Renal cortical epithelial cell (primary cell): ENCODE data around the gene ADAM22. TPM values are rescaled to one million over a fixed set of nuclear protein-coding genes. Genes with fewer than 3 reads are reported as not detected.
"Not testable (repeated sequence)": the region's sequence is repeated elsewhere in the genome, so short reads cannot be mapped to it uniquely, and the experiment has no call there.

Source experiments
- DNase-seq: peaks from one replicate; pipeline ENCODE4 v3.0.0-alpha.2; 2011; ENCODE audit warnings: low read depth
- total RNA-seq: library from RNA; depleted of rRNA; stranded (reverse); fragments of >200 nt; gene quantifications from 2 replicates; pipeline ENCODE4 v1.2.3, GENCODE V29; 2014

ADAM22 gene
- total RNA-seq, 1 donor from 2014 or later, result 1.6 TPM

- DNase-seq, result not testable (repeated sequence)
These were observed 225.7 kb downstream of the ADAM22 start for GRCh38 chr7:88159741-88160140.

- DNase-seq, result peak; percentile 36
These were observed 231.6 kb downstream of the ADAM22 start for GRCh38 chr7:88165697-88166096.

GRCh38 chr7:88167223-88167622 lies 233.2 kb downstream of the ADAM22 start:
- DNase-seq, result no peak

- DNase-seq, result no peak
These were observed 233.7 kb downstream of the ADAM22 start for GRCh38 chr7:88167721-88168120.

- DNase-seq, result peak; percentile 51
These were observed 235.8 kb downstream of the ADAM22 start for GRCh38 chr7:88169717-88170320.

- no peak for DNase-seq
These were observed 238.8 kb downstream of the ADAM22 start for GRCh38 chr7:88172842-88173241.

- no peak for DNase-seq
These were observed 242.1 kb downstream of the ADAM22 start for GRCh38 chr7:88176190-88176589.

GRCh38 chr7:88183051-88183450 lies 249.0 kb downstream of the ADAM22 start:
- DNase-seq, result peak; percentile 9

- peak; percentile 35 for DNase-seq
These were observed 250.8 kb downstream of the ADAM22 start for GRCh38 chr7:88184848-88185304.

- DNase-seq, result no peak
These were observed 251.6 kb downstream of the ADAM22 start for GRCh38 chr7:88185650-88186049.

GRCh38 chr7:88191911-88192310 lies 257.9 kb downstream of the ADAM22 start:
- DNase-seq, result no peak

- DNase-seq, result no peak
These were observed 266.2 kb downstream of the ADAM22 start for GRCh38 chr7:88200261-88200660.

GRCh38 chr7:88200789-88201188 lies 266.7 kb downstream of the ADAM22 start:
- DNase-seq, result no peak

- DNase-seq, result no peak
These were observed 267.3 kb downstream of the ADAM22 start for GRCh38 chr7:88201305-88201704.

- DNase-seq, result no peak
These were observed 268.2 kb downstream of the ADAM22 start for GRCh38 chr7:88202278-88202677.

- DNase-seq, result no peak
These were observed 268.7 kb downstream of the ADAM22 start for GRCh38 chr7:88202799-88203198.

GRCh38 chr7:88203401-88203800 lies 269.4 kb downstream of the ADAM22 start:
- no peak for DNase-seq

GRCh38 chr7:88204525-88205110 lies 270.6 kb downstream of the ADAM22 start:
- no peak for DNase-seq

- DNase-seq, result no peak
These were observed 271.1 kb downstream of the ADAM22 start for GRCh38 chr7:88205179-88205578.

- DNase-seq, result no peak
These were observed 272.2 kb downstream of the ADAM22 start for GRCh38 chr7:88206254-88206653.

- DNase-seq, result no peak
These were observed 274.5 kb downstream of the ADAM22 start for GRCh38 chr7:88208521-88208920.

GRCh38 chr7:88212918-88213317 lies 278.9 kb downstream of the ADAM22 start:
- no peak for DNase-seq

GRCh38 chr7:88214456-88214855 lies 280.4 kb downstream of the ADAM22 start:
- no peak for DNase-seq

- DNase-seq, result no peak
These were observed 281.2 kb downstream of the ADAM22 start for GRCh38 chr7:88215295-88215694.
